ENCODE results near the gene TTLL12.

Gene TTLL12

DNA sequence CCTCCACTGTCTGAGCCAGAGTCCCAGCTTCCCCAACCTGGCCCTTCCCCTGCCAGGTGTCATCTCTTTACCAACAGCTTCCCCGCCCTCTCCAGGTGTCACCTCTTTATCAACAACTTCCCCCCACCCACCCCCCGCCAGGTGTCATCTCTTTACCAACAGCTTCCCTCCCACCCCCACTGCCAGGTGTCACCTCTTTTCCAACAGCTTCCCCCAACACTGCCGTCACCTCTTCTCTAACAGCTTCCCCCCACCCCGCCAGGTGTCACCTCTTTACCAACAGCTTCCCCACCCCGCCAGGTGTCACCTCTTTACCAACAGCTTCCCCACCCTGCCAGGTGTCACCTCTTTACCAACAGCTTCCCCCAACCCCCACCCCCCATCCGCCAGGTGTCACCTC is 29.8 kb upstream of the TTLL12 start:
- DNase-seq (ENCODE audit: low read depth in 2 of 3, low spot score in 1 of 3): no peak

- no peak for DNase-seq (ENCODE audit: low read depth in 2 of 3, low spot score in 1 of 3)
These were observed 27.0 kb upstream of the TTLL12 start for GRCh38 chr22:43213962-43214361.

- no peak for DNase-seq (ENCODE audit: low read depth in 2 of 3, low spot score in 1 of 3)
These were observed 26.1 kb upstream of the TTLL12 start for GRCh38 chr22:43213051-43213450.

DNA sequence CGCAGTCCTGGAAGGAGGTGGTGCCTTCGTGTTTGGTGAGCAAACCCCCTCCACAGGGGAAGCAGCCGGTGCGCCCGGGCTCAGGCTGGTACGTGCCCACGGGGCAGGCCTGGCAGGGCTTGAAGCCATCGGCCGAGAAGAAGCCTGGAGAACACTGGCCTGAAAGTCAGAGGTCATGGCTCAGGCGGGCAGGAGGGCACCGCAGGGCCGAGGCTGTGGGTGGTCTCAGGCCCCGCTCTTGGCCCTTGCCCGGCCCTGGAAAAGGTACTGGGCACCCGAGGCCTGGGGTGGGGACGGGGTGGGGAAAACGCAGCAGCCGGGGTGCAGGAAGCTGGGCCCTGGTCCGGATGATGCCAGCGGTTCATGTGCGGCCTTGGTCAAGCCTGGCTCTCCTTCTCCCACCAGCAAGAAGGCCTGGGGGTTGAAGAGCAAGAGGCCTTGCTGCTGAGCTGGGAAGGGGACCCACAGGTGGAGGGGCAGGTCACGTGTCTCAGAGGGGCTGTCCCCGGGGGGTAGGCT is 25.6 kb upstream of the TTLL12 start:
- DNase-seq (ENCODE audit: low read depth in 2 of 3, low spot score in 1 of 3): no peak

DNA sequence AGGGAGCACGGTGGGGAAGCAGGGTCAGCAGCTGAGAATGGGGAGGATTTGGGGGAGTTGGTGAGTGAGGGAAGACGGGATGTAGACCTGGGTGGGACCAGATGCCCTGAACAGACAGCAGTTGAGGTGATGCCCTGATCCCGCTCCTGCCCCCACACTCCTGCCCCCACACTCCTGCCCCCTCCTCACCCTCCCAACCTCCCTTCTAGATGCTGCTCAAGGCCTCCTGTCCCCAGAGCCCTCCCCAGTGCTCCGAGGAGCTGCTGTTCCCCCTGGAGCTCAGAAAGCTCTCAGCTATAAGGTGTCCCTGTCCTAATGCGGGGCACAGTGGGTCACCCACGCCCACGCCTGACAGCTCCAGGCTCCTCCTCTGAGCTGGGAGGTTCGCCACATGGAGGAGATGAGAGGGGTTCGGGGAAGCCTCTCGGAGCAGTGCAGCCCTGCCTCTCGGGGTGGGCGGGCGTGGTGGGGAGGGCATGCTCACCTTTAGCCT is 25.1 kb upstream of the TTLL12 start:
- no peak for DNase-seq (ENCODE audit: low read depth in 2 of 3, low spot score in 1 of 3)

DNA sequence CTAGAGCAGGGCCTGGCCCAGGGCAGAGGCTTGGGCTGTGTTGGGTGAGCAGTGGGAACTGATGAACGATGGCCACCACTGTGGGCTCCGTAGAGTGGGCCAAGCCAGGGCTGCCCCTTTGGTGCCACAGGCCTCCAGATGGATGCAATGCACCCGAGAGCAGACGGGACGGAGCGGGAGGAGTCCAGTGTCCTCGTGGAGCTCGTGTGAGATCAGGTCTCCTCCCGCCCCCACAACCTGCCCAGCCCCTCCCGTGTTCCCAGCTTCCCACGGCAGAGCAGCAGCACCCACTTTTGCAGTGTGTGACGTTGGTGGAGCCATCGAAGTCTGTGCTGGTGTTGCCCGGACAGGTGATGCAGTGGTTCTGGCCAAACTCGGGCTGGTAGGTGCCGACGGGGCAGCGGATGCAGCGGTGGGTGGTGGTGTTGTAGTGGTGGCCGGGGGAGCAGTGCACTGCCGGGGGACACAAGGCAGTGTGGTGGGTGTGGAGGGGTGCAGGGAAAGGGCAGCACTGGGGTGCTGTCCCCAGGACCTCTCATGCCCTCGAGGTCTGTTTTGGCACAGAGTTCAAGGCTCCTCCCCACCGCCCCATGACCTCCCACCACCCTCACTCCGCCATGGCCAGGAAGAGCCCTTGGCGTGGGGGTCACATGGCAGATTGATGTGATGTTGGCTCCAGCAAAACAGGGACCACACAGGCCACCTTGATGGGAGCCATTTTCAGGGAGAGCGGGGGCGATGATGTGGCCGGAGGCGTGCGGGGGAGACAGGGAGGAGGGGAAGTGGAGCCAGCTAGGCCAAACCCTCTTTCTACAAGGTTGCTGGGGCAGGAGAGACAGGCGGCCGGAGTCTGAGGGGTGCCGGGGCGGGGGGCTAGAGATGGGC is 23.9 kb upstream of the TTLL12 start:
- DNase-seq (ENCODE audit: low read depth in 2 of 3, low spot score in 1 of 3): no peak

- DNase-seq (ENCODE audit: low read depth in 2 of 3, low spot score in 1 of 3): no peak
These were observed 23.0 kb upstream of the TTLL12 start for GRCh38 chr22:43209971-43210370.

DNA sequence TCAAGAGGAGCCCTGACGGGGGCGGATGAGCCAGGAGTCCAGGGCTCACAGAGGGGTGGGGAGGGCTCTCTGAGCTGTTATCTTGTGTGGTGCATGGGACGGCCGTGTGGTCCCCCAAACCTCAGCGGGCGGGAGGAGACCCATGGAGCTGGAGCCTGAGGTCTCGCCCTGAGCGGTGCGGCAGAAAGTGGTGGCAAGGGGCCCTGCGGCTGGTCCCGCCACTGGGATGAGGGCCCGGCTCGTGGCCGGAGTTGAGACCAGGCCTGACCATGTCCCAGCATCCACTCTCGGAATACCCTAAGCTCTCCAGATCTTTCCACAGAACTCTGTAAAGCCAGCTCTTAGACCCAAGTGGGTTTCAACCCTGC is 22.6 kb upstream of the TTLL12 start:
- no peak for DNase-seq (ENCODE audit: low read depth in 2 of 3, low spot score in 1 of 3)

DNA sequence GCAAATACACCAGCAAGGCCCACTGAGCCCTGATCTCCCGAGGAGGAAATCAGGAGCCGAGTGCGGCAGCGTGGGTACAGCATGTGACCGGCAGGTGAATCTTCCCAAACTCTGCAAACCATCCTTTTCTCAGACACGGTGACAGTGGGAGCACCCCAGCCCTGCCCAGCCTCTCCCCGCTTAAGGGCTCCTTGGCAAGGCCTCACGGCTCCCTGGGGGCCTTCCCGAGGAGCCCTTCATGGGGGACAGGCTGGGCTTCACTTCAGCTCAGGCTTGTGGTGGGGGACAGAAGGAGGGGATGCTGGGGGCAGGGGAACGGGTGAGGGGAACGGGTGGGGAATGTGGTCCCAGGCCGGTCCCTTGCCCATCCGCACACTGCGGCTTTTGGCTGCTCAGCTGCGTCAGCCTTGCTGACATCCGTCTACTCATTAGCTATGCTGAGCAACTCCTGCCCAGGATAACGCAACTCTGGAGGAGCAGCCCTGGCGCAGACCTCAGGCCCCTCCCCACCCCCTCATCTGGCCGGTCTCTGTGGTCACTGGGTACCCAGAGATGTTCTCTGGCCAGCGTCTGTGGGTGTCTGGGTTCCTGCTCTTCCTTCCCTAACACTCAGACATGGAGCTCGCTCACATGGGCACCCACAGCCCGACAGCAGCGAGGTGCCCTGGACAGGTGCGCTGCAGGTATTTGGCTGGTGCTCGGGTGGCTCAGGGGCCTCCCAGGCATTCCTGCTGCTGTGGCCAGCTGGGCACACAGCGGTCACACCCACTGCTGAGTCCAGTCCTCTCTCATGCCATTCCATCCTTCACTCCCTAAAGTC is 22.0 kb upstream of the TTLL12 start:
- no peak for DNase-seq (ENCODE audit: low read depth in 2 of 3, low spot score in 1 of 3)

DNA sequence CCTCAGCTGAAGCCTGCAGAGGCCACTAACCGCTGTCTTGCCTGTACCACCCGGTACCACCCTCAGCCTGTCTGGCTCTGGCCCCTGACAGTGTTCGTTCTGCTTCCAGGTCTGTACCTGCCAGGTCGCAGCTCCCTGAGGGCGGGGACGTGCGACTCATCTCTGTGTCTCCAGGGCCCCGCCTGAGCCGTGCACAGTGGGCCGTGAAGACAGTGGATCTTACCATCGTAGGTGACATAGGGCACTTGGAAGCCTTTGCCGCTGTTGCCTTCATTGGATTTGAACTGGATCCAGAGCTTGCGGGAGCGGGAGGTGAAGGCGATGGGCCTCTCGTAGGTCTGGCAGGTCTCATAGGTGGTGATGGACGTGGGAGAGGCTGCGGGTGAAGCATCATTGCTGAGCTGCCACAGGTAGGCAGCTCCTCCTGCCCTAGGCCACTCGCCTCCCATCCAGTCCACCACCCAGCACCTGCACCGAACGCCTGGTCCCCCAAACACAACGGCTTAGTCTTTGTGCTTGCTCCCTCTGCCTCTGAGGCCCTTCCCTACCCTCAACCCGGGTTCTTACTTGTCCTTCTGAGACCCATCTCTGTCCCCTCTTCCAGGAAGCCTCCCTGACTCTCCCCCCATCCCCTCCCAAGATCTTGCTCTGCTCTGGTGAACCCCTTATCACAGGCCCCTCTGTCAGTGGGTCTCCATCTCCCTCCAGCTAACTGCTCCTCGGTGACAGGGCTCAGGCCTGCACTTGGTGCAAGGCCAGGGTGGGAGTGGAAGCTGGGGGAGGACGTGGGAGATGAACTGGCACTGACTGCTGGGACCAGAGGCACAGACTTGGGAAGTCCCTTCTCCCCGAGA is 21.1 kb upstream of the TTLL12 start:
- no peak for DNase-seq (ENCODE audit: low read depth in 2 of 3, low spot score in 1 of 3)

GRCh38 chr22:43207386-43207785 is 20.5 kb upstream of the TTLL12 start:
- no peak for DNase-seq (ENCODE audit: low read depth in 2 of 3, low spot score in 1 of 3)

DNA sequence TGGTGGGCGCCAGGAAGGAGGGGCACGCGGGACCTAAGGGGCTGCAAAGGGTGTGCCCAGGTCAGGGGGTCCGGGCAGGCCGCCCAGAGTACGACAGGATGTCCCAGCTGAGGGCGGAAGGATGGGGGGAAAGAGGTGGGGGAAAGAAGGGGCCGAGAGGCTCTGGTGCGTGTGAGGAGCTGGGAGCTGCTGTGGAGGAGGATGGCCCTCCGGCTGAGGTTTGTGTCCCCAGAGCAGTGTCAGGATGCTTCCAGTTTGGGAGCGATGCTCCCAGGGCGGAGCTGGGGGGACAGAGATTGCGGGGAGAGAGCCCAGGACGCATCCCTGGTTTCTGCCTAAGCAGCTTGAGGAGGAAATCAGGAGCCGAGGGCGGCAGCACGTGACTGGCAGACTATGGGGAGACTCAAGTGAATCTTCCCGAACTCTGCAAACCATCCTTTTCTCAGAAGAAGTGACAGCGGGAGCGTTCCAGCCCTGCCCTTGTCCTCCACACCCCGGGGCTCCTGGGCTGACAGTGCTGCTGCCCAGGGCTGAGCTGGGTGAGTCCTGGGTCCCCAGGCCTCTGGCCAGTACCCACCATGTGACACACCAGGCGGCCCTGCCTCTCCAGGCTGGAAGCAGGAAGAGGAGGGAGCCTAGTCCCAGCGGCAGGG is 19.7 kb upstream of the TTLL12 start:
- no peak for DNase-seq (ENCODE audit: low read depth in 2 of 3, low spot score in 1 of 3)

DNA sequence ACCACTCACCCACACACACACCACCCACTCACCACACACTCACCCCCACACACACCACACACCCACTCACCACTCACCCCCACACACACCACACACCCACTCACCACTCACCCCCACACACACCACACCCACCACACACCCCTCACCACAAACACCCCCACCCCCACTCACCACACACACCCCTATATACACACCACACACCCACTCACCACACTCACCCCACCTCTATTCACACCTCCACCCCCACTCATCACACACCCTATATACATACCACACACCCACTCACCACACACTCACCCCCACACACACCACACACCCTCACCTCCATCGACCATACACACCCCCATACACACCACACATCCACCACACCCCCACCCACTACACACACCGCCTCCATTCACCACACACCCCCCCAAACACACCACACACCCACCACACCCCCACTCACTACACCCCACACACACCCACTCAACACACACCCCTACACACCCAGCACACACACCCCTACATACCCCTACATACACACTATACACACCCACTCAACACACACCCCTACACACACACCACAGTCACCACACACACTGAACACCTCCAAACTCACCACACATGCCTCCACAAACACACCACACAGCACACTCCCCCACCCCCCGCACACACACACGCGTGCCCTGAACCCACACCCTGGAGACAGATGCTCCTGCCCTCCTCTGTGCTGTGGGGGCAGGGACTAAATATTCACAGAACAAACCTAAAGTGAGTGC is 19.0 kb upstream of the TTLL12 start:
- no peak for DNase-seq (ENCODE audit: low read depth in 2 of 3, low spot score in 1 of 3)

- no peak for DNase-seq (ENCODE audit: low read depth in 2 of 3, low spot score in 1 of 3)
These were observed 18.3 kb upstream of the TTLL12 start for GRCh38 chr22:43205261-43205691.

DNA sequence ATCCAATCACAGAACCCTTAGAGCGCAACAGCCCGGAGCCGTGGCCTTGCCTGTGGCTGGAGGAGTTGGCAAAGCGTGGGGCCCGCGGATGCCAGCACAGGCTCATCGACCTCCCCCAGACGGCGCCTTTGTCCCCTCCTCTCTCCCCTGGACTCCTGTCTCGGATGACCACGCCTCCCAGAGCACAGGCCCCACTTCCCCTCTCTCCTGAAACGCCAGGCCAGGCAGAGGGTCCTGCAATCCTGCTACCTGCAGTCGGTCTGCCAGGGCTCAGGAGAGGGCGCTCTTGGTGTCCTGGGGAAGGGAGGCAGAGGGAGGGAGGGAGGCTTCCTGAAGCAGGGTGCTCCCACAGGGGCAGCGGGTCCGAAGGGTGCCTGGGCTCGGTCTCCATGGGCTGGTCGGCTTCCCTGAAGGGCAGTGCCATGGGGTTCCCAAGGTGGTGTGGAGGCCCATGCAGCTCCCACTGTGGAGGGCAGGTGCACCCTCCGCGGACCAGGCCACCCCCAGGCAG is 16.6 kb upstream of the TTLL12 start:
- no peak for DNase-seq (ENCODE audit: low read depth in 2 of 3, low spot score in 1 of 3)

DNA sequence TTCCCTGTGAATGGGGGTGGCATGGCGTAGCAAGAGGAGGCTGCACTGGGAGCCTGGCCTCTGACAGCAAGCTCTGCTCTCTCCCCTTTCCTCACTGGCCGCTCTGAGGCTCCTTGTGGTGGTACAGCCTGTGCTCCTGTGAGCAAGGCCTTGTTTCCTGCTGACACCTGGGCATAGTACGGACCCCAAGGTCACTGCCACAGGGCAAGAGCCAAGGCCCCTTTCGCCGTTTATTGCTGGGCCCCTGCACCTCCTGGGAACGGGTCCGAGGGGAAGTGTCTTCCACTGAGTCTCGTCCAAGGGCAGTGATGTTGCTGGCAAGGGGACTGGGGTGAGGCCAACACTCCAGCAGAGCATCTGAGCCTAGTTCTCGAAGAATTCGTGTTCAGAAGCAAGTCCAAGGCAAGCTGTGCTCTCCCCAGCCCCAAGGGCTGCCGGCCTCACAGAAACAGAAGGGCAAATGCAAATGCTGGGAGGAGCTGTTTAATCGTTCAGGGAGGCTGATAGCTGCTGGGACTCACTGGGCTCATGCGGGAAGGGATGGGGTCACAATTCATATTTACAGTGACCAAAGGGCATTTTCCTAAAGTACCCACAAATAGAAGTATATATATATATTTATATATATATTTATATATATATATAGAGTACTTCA is 15.9 kb upstream of the TTLL12 start:
- DNase-seq (ENCODE audit: low read depth in 2 of 3, low spot score in 1 of 3): no peak

GRCh38 chr22:43202326-43202725 is 15.4 kb upstream of the TTLL12 start:
- DNase-seq (ENCODE audit: low read depth in 2 of 3, low spot score in 1 of 3): no peak

DNA sequence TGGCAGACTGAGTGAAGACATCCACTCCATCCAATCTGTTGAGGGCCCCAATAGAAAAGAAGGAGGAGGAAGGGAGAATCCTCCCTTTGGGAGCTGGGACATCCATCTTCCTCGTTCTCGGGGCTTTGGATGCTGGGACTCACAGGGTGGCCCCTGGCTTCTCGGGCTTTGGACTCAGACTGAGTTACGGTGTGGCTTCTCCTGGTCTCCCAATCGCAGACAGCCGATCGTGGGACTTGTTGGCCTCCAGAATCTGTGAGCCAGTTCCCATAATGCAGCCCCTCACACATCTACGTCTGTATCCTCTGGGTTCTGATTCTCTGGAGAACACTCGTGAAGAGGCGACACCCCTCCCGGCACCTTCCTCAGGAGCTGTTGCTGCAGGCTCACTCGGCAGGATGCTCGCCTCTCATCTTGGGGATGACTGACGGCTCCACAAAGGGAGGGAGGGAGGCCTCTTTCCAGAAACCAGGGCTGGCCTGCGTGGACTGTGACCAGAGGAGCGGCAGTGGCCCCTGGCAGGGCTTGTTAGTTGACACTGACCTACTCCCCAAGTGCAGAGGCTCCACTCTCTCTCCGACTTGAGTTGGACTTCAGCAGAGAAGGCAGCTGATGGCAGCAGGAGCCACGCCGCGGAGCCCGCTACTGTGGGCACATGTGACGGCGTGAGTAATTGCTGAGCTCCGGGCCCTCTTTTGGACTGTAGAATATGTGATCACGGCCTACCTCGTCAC is 14.7 kb upstream of the TTLL12 start:
- DNase-seq (ENCODE audit: low read depth in 2 of 3, low spot score in 1 of 3): no peak

Measured in stimulated activated CD4-positive, alpha-beta T cell treated with anti-CD3 and anti-CD28 coated beads, Interleukin-12 subunit alpha, Interleukin-12 subunit beta, amount 100 ng/mL, for 48 hours (primary cell).